Activated CD4-positive, alpha-beta T cell treated with anti-CD3 and anti-CD28 coated beads, Interleukin-2, amount 50 U/mL, for 48 hours (primary cell): ENCODE measurements around the gene SAMD13.

Experiments
- DNase-seq, 2 experiments: peaks; one replicate each; pipeline ENCODE4 v3.0.0-alpha.2; 2020

Gene SAMD13

GRCh38 chr1:84301004-84301784, at the start of gene SAMD13:
TSS of gene SAMD13 (plus strand) at chr1:84301708. CDS start at chr1:84303235, 1,527 bp downstream.
- peak; percentile 17 to 34 for DNase-seq

- DNase-seq, result no peak
These were observed 48.5 kb upstream of the SAMD13 start for GRCh38 chr1:84253036-84253435.

GRCh38 chr1:84253891-84254290, 47.6 kb upstream of the SAMD13 start:
- DNase-seq, result no peak

GRCh38 chr1:84254703-84255238, 46.7 kb upstream of the SAMD13 start:
- DNase-seq, result no peak

- DNase-seq, result no peak
These were observed 45.9 kb upstream of the SAMD13 start for GRCh38 chr1:84255582-84255981.

- DNase-seq, result no peak
These were observed 43.9 kb upstream of the SAMD13 start for GRCh38 chr1:84257617-84258016.

- DNase-seq, result no peak
These were observed 42.1 kb upstream of the SAMD13 start for GRCh38 chr1:84259376-84259775.

GRCh38 chr1:84259989-84260388, 41.5 kb upstream of the SAMD13 start:
- DNase-seq, result no peak

- no peak for DNase-seq
These were observed 40.5 kb upstream of the SAMD13 start for GRCh38 chr1:84260852-84261518.

GRCh38 chr1:84264961-84265360, 36.5 kb upstream of the SAMD13 start:
- DNase-seq, result no peak

- DNase-seq, result no peak
These were observed 35.6 kb upstream of the SAMD13 start for GRCh38 chr1:84265867-84266266.

GRCh38 chr1:84266748-84267147, 34.8 kb upstream of the SAMD13 start:
- no peak for DNase-seq

- no peak for DNase-seq
These were observed 34.0 kb upstream of the SAMD13 start for GRCh38 chr1:84267476-84267875.

- no peak for DNase-seq
These were observed 33.2 kb upstream of the SAMD13 start for GRCh38 chr1:84268346-84268745.

GRCh38 chr1:84269306-84269705, 32.2 kb upstream of the SAMD13 start:
- DNase-seq, result no peak

- DNase-seq, result no peak
These were observed 29.9 kb upstream of the SAMD13 start for GRCh38 chr1:84271441-84272151.

GRCh38 chr1:84272401-84272800, 29.1 kb upstream of the SAMD13 start:
- no peak for DNase-seq

- DNase-seq, result no peak
These were observed 24.0 kb upstream of the SAMD13 start for GRCh38 chr1:84277343-84278059.

GRCh38 chr1:84278905-84279304, 22.6 kb upstream of the SAMD13 start:
- DNase-seq, result no peak

- no peak for DNase-seq
These were observed 20.6 kb upstream of the SAMD13 start for GRCh38 chr1:84280912-84281311.

GRCh38 chr1:84282780-84283333, 18.7 kb upstream of the SAMD13 start:
- DNase-seq, result no peak

GRCh38 chr1:84283381-84283780, 18.1 kb upstream of the SAMD13 start:
- DNase-seq, result no peak

GRCh38 chr1:84286071-84286470, 15.4 kb upstream of the SAMD13 start:
- no peak for DNase-seq
